ENCODE results near the gene AKAP11.

DNA sequence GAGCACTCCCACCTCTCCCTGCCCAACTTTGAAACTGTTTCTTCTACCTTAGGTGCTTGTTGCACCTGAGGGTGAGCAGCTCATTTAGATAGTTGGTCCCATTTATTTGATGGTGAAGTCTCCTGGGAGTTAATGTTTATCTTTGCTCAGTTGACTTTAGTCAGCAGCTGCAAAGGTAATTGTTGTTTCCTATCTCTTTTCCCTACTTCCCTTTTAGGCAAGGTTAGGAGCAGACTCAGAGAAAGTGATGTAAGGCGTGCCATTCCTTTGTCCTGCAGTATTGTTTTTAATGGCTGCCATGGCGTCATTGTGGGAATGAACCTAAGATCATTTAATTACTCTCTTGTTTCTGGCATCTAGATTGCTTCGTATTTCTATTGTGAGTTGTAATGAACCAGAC, 11.6 kb downstream of the AKAP11 start:
- TF ChIP-seq YY1 (IDR thresholded peaks at IDR 0.05; ENCODE audit: insufficient read depth, insufficient read length) = no peak
- TF ChIP-seq SUZ12 (IDR thresholded peaks at IDR 0.05; ENCODE audit: extremely low read depth, insufficient read depth, insufficient read length) = no peak
